H1 (cell line): ENCODE measurements around the gene MECP2. TPM values are rescaled to one million over a fixed set of nuclear protein-coding genes. Genes with fewer than 3 reads are reported as not detected.

ENCODE experiments used
- CTCF ChIA-PET: fragments of 300-600 bp; sonication (Branson Sonifier 250); formaldehyde crosslinking; loops from one replicate; lab custom pipeline; 2021; ENCODE audit not compliant: partially characterized antibody; lab: Charles Lee
- POLR2A ChIA-PET: fragments of 300-600 bp; sonication (Branson Sonifier 250); formaldehyde crosslinking; loops from one replicate; lab custom pipeline; 2021; ENCODE audit warnings: inconsistent platforms; ENCODE audit not compliant: partially characterized antibody; lab: Charles Lee
- DNase-seq, 2 experiments: peaks; one replicate each; pipeline versions ENCODE4 v3.0.0 to v3.0.0-alpha.2; 2010 to 2022; ENCODE audit warnings: low spot score in 2 of 2, low read depth in 1 of 2, mixed read lengths in 1 of 2
- FAIRE-seq: peaks from 2 replicates; lab custom pipeline; 2011; peaks lifted over from hg19 to GRCh38; lab: Jason Lieb, UNC
- H2AFZ ChIP-seq: 2 replicates; pipeline ENCODE4 v1.8.1; 2012; ENCODE audit warnings: low read length, inconsistent platforms
- H2AK5ac ChIP-seq: 2 replicates; pipeline ENCODE4 v1.6.1; 2013; ENCODE audit warnings: low read depth, low read length
- H2BK120ac ChIP-seq: replicated peaks from 2 replicates; pipeline ENCODE3; 2013; ENCODE audit warnings: low read depth, low read length, inconsistent platforms
- H2BK12ac ChIP-seq: 2 replicates; pipeline ENCODE4 v1.6.1; 2013; ENCODE audit warnings: low read depth, low read length
- H2BK15ac ChIP-seq: 2 replicates; pipeline ENCODE4 v1.6.1; 2013; ENCODE audit warnings: low read length
- H2BK20ac ChIP-seq: 2 replicates; pipeline ENCODE4 v1.6.1; 2013; ENCODE audit warnings: low read length
- H2BK5ac ChIP-seq: 2 replicates; pipeline ENCODE4 v1.6.1; 2013; ENCODE audit warnings: low read depth, low read length
- H3K14ac ChIP-seq: 2 replicates; pipeline ENCODE4 v1.6.1; 2013; ENCODE audit warnings: inconsistent platforms; ENCODE audit not compliant: insufficient read length
- H3K18ac ChIP-seq: 2 replicates; pipeline ENCODE4 v1.6.1; 2013; ENCODE audit warnings: low read length; ENCODE audit errors: extremely low read depth
- H3K23ac ChIP-seq: 2 replicates; pipeline ENCODE4 v1.6.1; 2013; ENCODE audit warnings: inconsistent platforms; ENCODE audit not compliant: insufficient read length
- H3K23me2 ChIP-seq: 2 replicates; pipeline ENCODE4 v1.6.1; 2013; ENCODE audit warnings: low read depth, low read length
- H3K27ac ChIP-seq: 2 replicates; pipeline ENCODE4 v1.6.1; 2011; ENCODE audit warnings: low read depth, low read length, inconsistent platforms
- H3K27me3 ChIP-seq, 4 experiments: replicated peaks in 1 of 4; 1 replicate in 1 of 4; 2 replicates in 3 of 4; pipeline versions ENCODE4 v1.6.1 to v1.8.1; 2011 to 2013; ENCODE audit warnings: low read length in 3 of 4, mild to moderate bottlenecking in 3 of 4, inconsistent platforms in 2 of 4, mixed read lengths in 2 of 4, moderate library complexity in 1 of 4; ENCODE audit not compliant: control insufficient read depth in 3 of 4, insufficient read depth in 3 of 4; ENCODE audit errors: extremely low read depth in 1 of 4
- H3K36me3 ChIP-seq, 4 experiments: 2 replicates each; pipeline versions ENCODE4 v1.6.1 to v1.8.1; 2011 to 2013; ENCODE audit warnings: mild to moderate bottlenecking in 4 of 4, low read length in 3 of 4, moderate library complexity in 2 of 4, control low read depth in 1 of 4, inconsistent platforms in 1 of 4; ENCODE audit not compliant: insufficient read depth in 4 of 4, control insufficient read depth in 2 of 4
- H3K4ac ChIP-seq: replicated peaks from 2 replicates; pipeline ENCODE3; 2013; ENCODE audit warnings: low read length, low read depth, mixed read lengths, inconsistent platforms; ENCODE audit not compliant: insufficient read length
- H3K4me1 ChIP-seq, 4 experiments: replicated peaks in 1 of 4; 1 replicate in 1 of 4; 2 replicates in 3 of 4; pipeline versions ENCODE4 v1.6.1 to v1.8.1; 2011 to 2013; ENCODE audit warnings: low read length in 3 of 4, inconsistent platforms in 2 of 4, mixed read lengths in 1 of 4; ENCODE audit not compliant: insufficient read depth in 4 of 4, control insufficient read depth in 3 of 4
- H3K4me2 ChIP-seq, 2 experiments: 2 replicates each; pipeline versions ENCODE4 v1.6.1 to v1.8.1; 2011 to 2013; ENCODE audit warnings: low read depth in 2 of 2, low read length in 2 of 2, control low read depth in 1 of 2, inconsistent platforms in 1 of 2, mild to moderate bottlenecking in 1 of 2; ENCODE audit not compliant: insufficient read depth in 1 of 2
- H3K4me3 ChIP-seq, 4 experiments: fragments of 200-600, 300-600 bp in 1 of 4; sonication (generic), shearing (Covaris generic), sonication (Bioruptor Twin) in 1 of 4; 2 replicates each; pipeline versions ENCODE4 v1.5.1 to v1.8.1; 2011 to 2016; ENCODE audit warnings: low read length in 4 of 4, low read depth in 3 of 4, control low read depth in 2 of 4, inconsistent platforms in 2 of 4, mild to moderate bottlenecking in 2 of 4, mixed read lengths in 1 of 4, moderate library complexity in 1 of 4; ENCODE audit not compliant: insufficient read depth in 2 of 4; ENCODE audit errors: extremely low read depth in 1 of 4
- H3K56ac ChIP-seq: replicated peaks from 2 replicates; pipeline ENCODE3; 2013; ENCODE audit warnings: low read depth, mild to moderate bottlenecking, mixed read lengths, low read length, inconsistent platforms; ENCODE audit not compliant: insufficient read length
- H3K79me1 ChIP-seq: 2 replicates; pipeline ENCODE4 v1.6.1; 2013; ENCODE audit warnings: low read depth, low read length, control low read depth
- H3K79me2 ChIP-seq, 2 experiments: 2 replicates each; pipeline versions ENCODE4 v1.6.1 to v1.8.1; 2012 to 2013; ENCODE audit warnings: low read length in 2 of 2, mild to moderate bottlenecking in 2 of 2, inconsistent platforms in 1 of 2; ENCODE audit not compliant: insufficient read depth in 2 of 2, control insufficient read depth in 1 of 2
- H3K9ac ChIP-seq, 4 experiments: replicated peaks in 1 of 4; 1 replicate in 1 of 4; 2 replicates in 3 of 4; pipeline versions ENCODE4 v1.6.1 to v1.8.1; 2011 to 2013; ENCODE audit warnings: low read depth in 3 of 4, low read length in 3 of 4, control low read depth in 2 of 4, mild to moderate bottlenecking in 2 of 4, moderate library complexity in 2 of 4, inconsistent platforms in 1 of 4; ENCODE audit errors: extremely low read depth in 1 of 4
- H3K9me3 ChIP-seq, 2 experiments: 2 replicates each; pipeline versions ENCODE4 v1.6.1 to v1.8.1; 2012 to 2013; ENCODE audit warnings: mild to moderate bottlenecking in 2 of 2, moderate library complexity in 2 of 2, control low read depth in 1 of 2, inconsistent platforms in 1 of 2, low read depth in 1 of 2, low read length in 1 of 2, mixed read lengths in 1 of 2; ENCODE audit not compliant: insufficient read depth in 2 of 2
- H4K20me1 ChIP-seq, 2 experiments: replicated peaks in 1 of 2; 2 replicates each; pipeline versions ENCODE3 to v1.8.1; 2011 to 2013; ENCODE audit warnings: inconsistent platforms in 2 of 2, low read length in 2 of 2, mild to moderate bottlenecking in 1 of 2; ENCODE audit not compliant: insufficient read depth in 2 of 2, control insufficient read depth in 1 of 2
- H4K5ac ChIP-seq: 2 replicates; pipeline ENCODE4 v1.6.1; 2013; ENCODE audit warnings: low read length, low read depth, mixed read lengths, inconsistent platforms; ENCODE audit not compliant: insufficient read length
- H4K8ac ChIP-seq: 2 replicates; pipeline ENCODE4 v1.8.0; 2013; ENCODE audit warnings: mild to moderate bottlenecking, moderate library complexity, low read length, inconsistent platforms; ENCODE audit not compliant: insufficient read depth; ENCODE audit errors: extremely low read depth
- H4K91ac ChIP-seq: replicated peaks from 2 replicates; pipeline ENCODE3; 2013; ENCODE audit warnings: low read length, mixed read lengths, inconsistent platforms; ENCODE audit not compliant: insufficient read length
- ASH2L ChIP-seq: fragments of 200-600, 300-600 bp; sonication (generic); IDR thresholded peaks from one replicate; pipeline ENCODE4 v1.7.1; 2017; ENCODE audit warnings: low read length
- BACH1 ChIP-seq: IDR thresholded peaks from 2 replicates; pipeline ENCODE4 v1.6.1; 2012; ENCODE audit warnings: low read length, improper control_type of control experiment
- CBX8 ChIP-seq: fragments of 300-800, 300-1000 bp; sonication (generic); IDR thresholded peaks from 2 replicates; pipeline ENCODE4 v1.7.1; 2016; ENCODE audit warnings: low read depth, low read length, borderline replicate concordance
- CHD1 ChIP-seq: IDR thresholded peaks from 2 replicates; pipeline ENCODE4 v1.6.1; 2012; ENCODE audit warnings: low read depth, low read length, improper control_type of control experiment
- CHD2 ChIP-seq: IDR thresholded peaks from 2 replicates; pipeline ENCODE4 v1.6.1; 2012; ENCODE audit warnings: low read length, improper control_type of control experiment
- EGR1 ChIP-seq: IDR thresholded peaks from 2 replicates; pipeline ENCODE4 v1.6.1; 2011; ENCODE audit warnings: low read depth, low read length, borderline replicate concordance
- EZH2 ChIP-seq: fragments of 200-600 bp; sonication (generic); IDR thresholded peaks from 2 replicates; pipeline ENCODE4 v1.7.1; 2012; ENCODE audit warnings: low read depth, mild to moderate bottlenecking, moderate library complexity, low read length, inconsistent platforms; ENCODE audit not compliant: severe bottlenecking
- PHF8 ChIP-seq: fragments of 200-600 bp; sonication (generic); conservative IDR thresholded peaks from 2 replicates; pipeline ENCODE4 v1.7.1; 2012; ENCODE audit warnings: low read depth, mild to moderate bottlenecking, inconsistent platforms, low read length, moderate library complexity
- RBBP5 ChIP-seq: IDR thresholded peaks from 2 replicates; pipeline ENCODE4 v1.7.1; 2012; ENCODE audit warnings: low read depth, mild to moderate bottlenecking, inconsistent platforms, low read length, moderate library complexity, borderline replicate concordance
- TBP ChIP-seq: IDR thresholded peaks from 2 replicates; pipeline ENCODE4 v1.6.1; 2011; ENCODE audit warnings: low read depth, low read length, improper control_type of control experiment
- WGBS, 2 experiments: shearing (Covaris generic) in 1 of 2; methylation state at CpG; one replicate each; pipeline versions ENCODE4 v1.1.6 to v1.1.7; 2013 to 2015; ENCODE audit warnings: low lambda C conversion rate in 2 of 2, mixed read lengths in 2 of 2, inconsistent platforms in 1 of 2, low coverage in 1 of 2, missing lambda C conversion rate in 1 of 2; ENCODE audit not compliant: insufficient replicate concordance in 2 of 2, insufficient coverage in 1 of 2, insufficient read length in 1 of 2; ENCODE audit errors: extremely low coverage in 1 of 2, missing lambda C conversion rate in 1 of 2; 5-methylcytosine and 5-hydroxymethylcytosine counted together
- polyA plus RNA-seq, 7 experiments: library from polyadenylated mRNA; depleted of rRNA in 3 of 7; stranded (reverse) in 5 of 7; unstranded in 2 of 7; fragments of >200 nt in 5 of 7; fragments of 200-250 nt in 2 of 7; gene quantifications; 1 replicate in 5 of 7; 2 replicates in 1 of 7; 4 replicates in 1 of 7; pipeline versions ENCODE4 v1.2.1 to v1.2.3, GENCODE V29; 2011 to 2013; ENCODE audit warnings: missing spikeins in 2 of 7, mixed read lengths in 2 of 7
- total RNA-seq: library from RNA; stranded (reverse); fragmentation: NEBNext Ultra II Directional; extraction: Animal tissue kit (Norgen Biotek cat#: 25700); gene quantifications from 2 replicates; pipeline ENCODE4 v1.2.1, GENCODE V29; 2021

MECP2 gene
- total and polyA plus RNA-seq, 2 of the 8 experiments (the other 6 are each of a cell fraction or from before 2014, with no cell fraction given): 5.0 to 32.4 TPM

- no peak overlapping the region for H4K8ac ChIP-seq
- no peak overlapping the region for H3K18ac ChIP-seq
- H2AFZ ChIP-seq: no peak overlapping the region
- POLR2A ChIA-PET: interaction anchor here (1.3 to 2.0 kb wide), 3 partner anchors 9 to 36 kb away, joined by 4 to 8 read pairs (median 7); partner anchors contain the start of gene IRAK1
- no peak overlapping the region for H2AK5ac ChIP-seq
- no peaks in the 10 kb centered on the region for H3K79me1 ChIP-seq
- H3K27me3 ChIP-seq: no peaks in the 10 kb centered on the region
- no peak overlapping the region for H4K91ac ChIP-seq
- peaks cover 0 to 3% (median under 1%) of the 10 kb centered on the region in 4 experiments; a peak in 1 of 7 replicates for H3K4me1 ChIP-seq
- no peak overlapping the region for H3K4me2 ChIP-seq
- FAIRE-seq: no peak
- H2BK20ac ChIP-seq: no peak overlapping the region
- H3K4ac ChIP-seq: no peak overlapping the region
- H3K4me3 ChIP-seq: no peak overlapping the region
- WGBS, 2 experiments: 91% methylated on average over 9 of the region's 18 CpGs; no CpG with 5 or more reads in 1 of the 2 experiments
- TF ChIP-seq TBP (no peak), EZH2 (no peak), BACH1 (no peak), CHD1 (no peak), CHD2 (no peak), EGR1 (no peak), ASH2L (no peak), PHF8 (no peak), RBBP5 (no peak), CBX8 (no peak)
- H3K9ac ChIP-seq: no peak overlapping the region
- H4K20me1 ChIP-seq: no peaks in the 10 kb centered on the region
- no peaks in the 10 kb centered on the region for H3K9me3 ChIP-seq
- no peak overlapping the region for H3K14ac ChIP-seq
- no peak overlapping the region for H2BK120ac ChIP-seq
- CTCF ChIA-PET: interaction anchor here (0.9 to 1.2 kb wide), 2 partner anchors 11 to 39 kb away, joined by 3 read pairs; no protein-coding TSS in a partner anchor
- H3K23me2 ChIP-seq: no peaks in the 10 kb centered on the region
- no peak overlapping the region for H2BK5ac ChIP-seq
- H2BK15ac ChIP-seq: no peak overlapping the region
- DNase-seq: no peak
- no peaks in the 10 kb centered on the region for H3K79me2 ChIP-seq
- no peaks in the 10 kb centered on the region; a peak in 2 of 8 replicates for H3K36me3 ChIP-seq
- no peak overlapping the region for H3K56ac ChIP-seq
- H4K5ac ChIP-seq: no peak overlapping the region
- H3K23ac ChIP-seq: no peak overlapping the region
- no peak overlapping the region for H2BK12ac ChIP-seq
- no peak overlapping the region for H3K27ac ChIP-seq
Measured at GRCh38 chrX:154010330-154011087, 87.0 kb downstream of the MECP2 start.
